ENCODE data around the gene PDCD1. TPM values are rescaled to one million over a fixed set of nuclear protein-coding genes. Genes with fewer than 3 reads are reported as not detected.

The PDCD1 gene
- total and polyA plus RNA-seq, 2 donors (not counting 1 experiment from before 2014, with no cell fraction given), result 0.28 to 1.3 TPM

DNA sequence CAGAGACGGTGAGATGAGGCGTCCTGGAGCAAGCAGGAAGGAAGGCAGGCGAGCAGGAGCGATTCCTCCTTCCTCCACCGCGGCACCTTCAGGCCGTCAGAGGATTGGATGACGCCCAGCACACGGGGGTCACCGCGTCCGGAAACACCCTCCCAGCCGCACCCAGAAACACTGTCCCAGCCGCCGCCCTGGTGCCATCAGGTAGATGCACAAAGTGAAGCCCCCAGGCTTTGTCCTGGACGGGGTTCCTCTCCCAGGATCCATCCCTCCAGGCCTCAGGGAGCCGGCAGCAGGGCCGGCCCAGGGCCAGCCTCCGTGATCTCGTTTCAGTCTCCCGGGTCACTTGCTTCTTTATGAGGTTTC, 42.3 kb upstream of the PDCD1 start:
- Histone ChIP-seq H4K20me1 (ENCODE audit: control insufficient read depth, insufficient read depth, low read length, poor library complexity, severe bottlenecking) (peaks cover 45% of the 10 kb centered on the region), H2AFZ (ENCODE audit: insufficient read depth, low read depth, low read length, poor library complexity, severe bottlenecking) (no peak overlapping the region), H3K4me2 (replicated peaks; ENCODE audit: low read depth, low read length, poor library complexity, severe bottlenecking) (no peak overlapping the region), H3K79me2 (ENCODE audit: control insufficient read depth, insufficient read depth, low read length) (peaks cover 36% of the 10 kb centered on the region), H3K27ac (ENCODE audit: low read length in 2 of 2) (no peak overlapping the region), H3K36me3 (replicated peaks in 1 of 2; ENCODE audit: control extremely low read depth in 1 of 2, control insufficient read depth in 1 of 2, extremely low read depth in 1 of 2, insufficient read depth in 2 of 2, low read length in 1 of 2) (peaks cover 0 to 8% of the 10 kb centered on the region in 2 experiments), H3K9me3 (ENCODE audit: control extremely low read depth in 1 of 3, control insufficient read depth in 2 of 3, insufficient read depth in 1 of 3, low read length in 2 of 3) (no peaks in the 10 kb centered on the region), H3K27me3 (replicated peaks in 1 of 4; ENCODE audit: control extremely low read depth in 1 of 4, control insufficient read depth in 3 of 4, insufficient read depth in 4 of 4, low read length in 3 of 4) (no peaks in the 10 kb centered on the region), H3K4me3 (ENCODE audit: control extremely low read depth in 1 of 5, extremely low read depth in 1 of 5, insufficient read depth in 1 of 5, low read depth in 2 of 5, low read length in 4 of 5) (no peak overlapping the region), H3K9ac (ENCODE audit: low read length) (no peak overlapping the region), H3K4me1 (ENCODE audit: control insufficient read depth in 2 of 2, insufficient read depth in 2 of 2, low read length in 2 of 2) (peaks cover 0 to 6% of the 10 kb centered on the region in 2 donors)
- 97% methylated on average over 17 of the region's 21 CpGs for WGBS (ENCODE audit: insufficient coverage)
- TF ChIP-seq, protein P1, sequence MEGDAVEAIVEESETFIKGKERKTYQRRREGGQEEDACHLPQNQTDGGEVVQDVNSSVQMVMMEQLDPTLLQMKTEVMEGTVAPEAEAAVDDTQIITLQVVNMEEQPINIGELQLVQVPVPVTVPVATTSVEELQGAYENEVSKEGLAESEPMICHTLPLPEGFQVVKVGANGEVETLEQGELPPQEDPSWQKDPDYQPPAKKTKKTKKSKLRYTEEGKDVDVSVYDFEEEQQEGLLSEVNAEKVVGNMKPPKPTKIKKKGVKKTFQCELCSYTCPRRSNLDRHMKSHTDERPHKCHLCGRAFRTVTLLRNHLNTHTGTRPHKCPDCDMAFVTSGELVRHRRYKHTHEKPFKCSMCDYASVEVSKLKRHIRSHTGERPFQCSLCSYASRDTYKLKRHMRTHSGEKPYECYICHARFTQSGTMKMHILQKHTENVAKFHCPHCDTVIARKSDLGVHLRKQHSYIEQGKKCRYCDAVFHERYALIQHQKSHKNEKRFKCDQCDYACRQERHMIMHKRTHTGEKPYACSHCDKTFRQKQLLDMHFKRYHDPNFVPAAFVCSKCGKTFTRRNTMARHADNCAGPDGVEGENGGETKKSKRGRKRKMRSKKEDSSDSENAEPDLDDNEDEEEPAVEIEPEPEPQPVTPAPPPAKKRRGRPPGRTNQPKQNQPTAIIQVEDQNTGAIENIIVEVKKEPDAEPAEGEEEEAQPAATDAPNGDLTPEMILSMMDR (IDR thresholded peaks at IDR 0.05), result no peak
- no peak for TF ChIP-seq EZH2 (IDR thresholded peaks at IDR 0.05; ENCODE audit: borderline replicate concordance, insufficient read depth, low read depth, low read length, poor library complexity, severe bottlenecking)
- no peaks in the 10 kb centered on the region for H3K9me3 Mint-ChIP-seq (ENCODE audit: insufficient read depth)
- no peak overlapping the region for H3K27ac Mint-ChIP-seq
- H3K4me1 Mint-ChIP-seq, result peaks cover 7% of the 10 kb centered on the region
- POLR2A ChIA-PET, result no interaction called here
- intact Hi-C loops (cut with micrococcal nuclease), result no loop called here
- CTCF ChIA-PET, result no interaction called here
- H3K27me3 Mint-ChIP-seq, result no peaks in the 10 kb centered on the region
- H3K4me3 Mint-ChIP-seq, result no peak overlapping the region
- no peak for ATAC-seq (ENCODE audit: low read depth)
- DNase-seq, result no peak

DNA sequence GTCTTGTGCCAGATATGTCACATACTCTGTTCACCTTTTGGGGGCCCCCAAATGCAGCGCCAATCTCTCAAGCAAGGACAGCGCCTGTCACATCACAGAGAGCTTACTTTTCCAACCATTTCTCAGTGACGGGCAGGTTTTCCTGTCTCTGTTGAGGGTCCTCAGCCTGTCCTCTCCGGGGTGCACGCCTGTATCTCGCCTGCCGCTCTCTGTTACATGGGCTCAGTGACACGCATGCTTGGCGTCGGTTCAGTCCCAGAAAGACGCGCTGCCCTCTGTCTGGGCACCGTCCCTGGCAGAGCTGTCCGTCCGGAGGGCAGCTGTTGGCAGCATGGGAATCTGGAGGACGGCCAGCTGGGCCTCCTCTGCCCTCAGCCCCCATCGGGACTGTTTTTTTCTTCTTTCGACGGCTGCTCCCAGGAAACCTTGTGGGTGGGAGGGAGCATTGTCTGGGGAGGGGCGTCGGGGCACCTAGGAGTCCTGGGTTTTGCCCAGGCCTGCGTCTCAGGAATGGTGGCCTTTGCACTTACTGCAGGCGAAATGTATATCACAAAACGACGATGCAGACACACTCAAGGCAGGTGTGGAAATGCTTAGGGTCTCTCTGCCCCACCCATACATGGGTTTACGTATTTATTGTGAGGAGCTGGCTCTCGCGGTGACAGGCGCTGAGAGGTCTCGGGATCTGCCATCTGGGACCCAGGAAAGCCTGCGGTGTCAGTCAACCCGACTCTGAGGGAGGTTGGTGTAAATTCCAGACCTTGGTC, 41.7 kb upstream of the PDCD1 start:
- DNase-seq, result no peak
- peaks cover 0 to 5% of the 10 kb centered on the region in 2 experiments for H3K36me3 ChIP-seq (replicated peaks in 1 of 2; ENCODE audit: control extremely low read depth in 1 of 2, control insufficient read depth in 1 of 2, extremely low read depth in 1 of 2, insufficient read depth in 2 of 2, low read length in 1 of 2)
- H3K4me1 ChIP-seq (ENCODE audit: control insufficient read depth in 2 of 2, insufficient read depth in 2 of 2, low read length in 2 of 2), result peaks cover 0 to 6% of the 10 kb centered on the region in 2 donors
- H3K4me3 Mint-ChIP-seq, result no peak overlapping the region
- no peak overlapping the region for H3K27ac ChIP-seq (ENCODE audit: low read length in 2 of 2)
- H3K4me1 Mint-ChIP-seq, result peaks cover 10% of the 10 kb centered on the region
- no peaks in the 10 kb centered on the region for H3K27me3 Mint-ChIP-seq
- no peak overlapping the region for H3K4me2 ChIP-seq (replicated peaks; ENCODE audit: low read depth, low read length, poor library complexity, severe bottlenecking)
- intact Hi-C loops (cut with micrococcal nuclease), result no loop called here
- no peak for ATAC-seq (ENCODE audit: low read depth)
- H3K79me2 ChIP-seq (ENCODE audit: control insufficient read depth, insufficient read depth, low read length), result peaks cover 40% of the 10 kb centered on the region
- no peaks in the 10 kb centered on the region for H3K9me3 Mint-ChIP-seq (ENCODE audit: insufficient read depth)
- no peak overlapping the region for H3K9ac ChIP-seq (ENCODE audit: low read length)
- peaks cover 47% of the 10 kb centered on the region for H4K20me1 ChIP-seq (ENCODE audit: control insufficient read depth, insufficient read depth, low read length, poor library complexity, severe bottlenecking)
- no peak overlapping the region for H2AFZ ChIP-seq (ENCODE audit: insufficient read depth, low read depth, low read length, poor library complexity, severe bottlenecking)
- no peak overlapping the region for H3K4me3 ChIP-seq (ENCODE audit: control extremely low read depth in 1 of 5, extremely low read depth in 1 of 5, insufficient read depth in 1 of 5, low read depth in 2 of 5, low read length in 4 of 5)
- H3K27ac Mint-ChIP-seq, result no peak overlapping the region
- no peaks in the 10 kb centered on the region for H3K9me3 ChIP-seq (ENCODE audit: control extremely low read depth in 1 of 3, control insufficient read depth in 2 of 3, insufficient read depth in 1 of 3, low read length in 2 of 3)
- ChIA-PET POLR2A (no interaction called here), CTCF (no interaction called here)
- H3K27me3 ChIP-seq (replicated peaks in 1 of 4; ENCODE audit: control extremely low read depth in 1 of 4, control insufficient read depth in 3 of 4, insufficient read depth in 4 of 4, low read length in 3 of 4), result no peaks in the 10 kb centered on the region
- 97% methylated on average over 28 of the region's 32 CpGs for WGBS (ENCODE audit: insufficient coverage)
- TF ChIP-seq, protein P1 (IDR thresholded peaks at IDR 0.05), result no peak
- TF ChIP-seq EZH2 (IDR thresholded peaks at IDR 0.05; ENCODE audit: borderline replicate concordance, insufficient read depth, low read depth, low read length, poor library complexity, severe bottlenecking), result no peak
